ENCODE results near the gene TMEM170B.

- TF ChIP-seq CTCF (IDR thresholded peaks at IDR 0.05) (no peak), POLR2A (IDR thresholded peaks at IDR 0.05) (no peak)
Observed at GRCh38 chr6:11527274-11527870, 10.2 kb upstream of the TMEM170B start.
